Non-pigmented ciliary epithelial cell (primary cell): ENCODE results near the gene CTIF.

ENCODE experiments used
- DNase-seq: peaks from one replicate; pipeline ENCODE4 v3.0.0-alpha.2; 2010; ENCODE audit warnings: low read depth

Gene CTIF

GRCh38 chr18:48886520-48887293, 347.9 kb downstream of the CTIF start:
- no peak for DNase-seq

- DNase-seq = no peak
These were observed 348.6 kb downstream of the CTIF start for GRCh38 chr18:48887294-48887904.

- no peak for DNase-seq
These were observed 349.3 kb downstream of the CTIF start for GRCh38 chr18:48887905-48888772.

GRCh38 chr18:48888773-48889080, 349.9 kb downstream of the CTIF start:
- no peak for DNase-seq

GRCh38 chr18:48889115-48889941, 350.5 kb downstream of the CTIF start:
- DNase-seq = no peak

- no peak for DNase-seq
These were observed 351.3 kb downstream of the CTIF start for GRCh38 chr18:48889981-48890762.

- no peak for DNase-seq
These were observed 352.9 kb downstream of the CTIF start for GRCh38 chr18:48891721-48892120.

- no peak for DNase-seq
These were observed 353.5 kb downstream of the CTIF start for GRCh38 chr18:48892146-48892855.

- DNase-seq = no peak
These were observed 354.3 kb downstream of the CTIF start for GRCh38 chr18:48893061-48893607.

- DNase-seq = no peak
These were observed 355.1 kb downstream of the CTIF start for GRCh38 chr18:48893608-48894600.

- DNase-seq = no peak
These were observed 356.0 kb downstream of the CTIF start for GRCh38 chr18:48894799-48895346.

GRCh38 chr18:48896326-48896874, 357.6 kb downstream of the CTIF start:
- no peak for DNase-seq

- DNase-seq = no peak
These were observed 358.2 kb downstream of the CTIF start for GRCh38 chr18:48896875-48897511.

- DNase-seq = no peak
These were observed 358.7 kb downstream of the CTIF start for GRCh38 chr18:48897531-48897930.

- DNase-seq = no peak
These were observed 359.7 kb downstream of the CTIF start for GRCh38 chr18:48898521-48898920.

GRCh38 chr18:48899558-48900174, 360.8 kb downstream of the CTIF start:
- DNase-seq = no peak

GRCh38 chr18:48900469-48900868, 361.6 kb downstream of the CTIF start:
- DNase-seq = no peak
